ENCODE results near the gene RPS24. TPM values are rescaled to one million over a fixed set of nuclear protein-coding genes. Genes with fewer than 3 reads are reported as not detected.

The RPS24 gene
- total and polyA plus RNA-seq, 2 experiments from 2014 or later = 2,362 to 3,638 TPM

GRCh38 chr10:78071140-78071856 is 37.6 kb downstream of the RPS24 start:
- no peak overlapping the region for H3K4me3 Mint-ChIP-seq
- peaks cover 25% of the 10 kb centered on the region for H3K9me3 Mint-ChIP-seq
- H3K27me3 Mint-ChIP-seq (ENCODE audit: insufficient read depth, low read depth, poor library complexity) = peaks cover 5% of the 10 kb centered on the region
- Histone ChIP-seq H2AFZ (no peak overlapping the region), H3K4me2 (no peak overlapping the region), H3F3A (replicated peaks; ENCODE audit: low read depth) (no peaks in the 10 kb centered on the region), H3K79me2 (replicated peaks; ENCODE audit: insufficient read depth) (no peaks in the 10 kb centered on the region), H3K36me3 (ENCODE audit: insufficient read depth) (no peaks in the 10 kb centered on the region; the same call in 1 of the 2 replicates), H3K4me3 (no peak overlapping the region), H3K4me1 (ENCODE audit: insufficient read depth) (peaks cover 3% of the 10 kb centered on the region; the same call in 1 of the 2 replicates), H3K9me2 (ENCODE audit: insufficient read depth) (0 out of 2 replicates have a peak, but pooled peaks cover 11% of the 10 kb centered on the region), H3K27ac (ENCODE audit: low read depth) (no peak overlapping the region), H3K27me3 (ENCODE audit: insufficient read depth) (no peaks in the 10 kb centered on the region), H4K20me1 (replicated peaks; ENCODE audit: insufficient read depth) (no peaks in the 10 kb centered on the region)
- no peak overlapping the region for H3K27ac Mint-ChIP-seq
- ATAC-seq (no peak), DNase-seq (ENCODE audit: low spot score) (no peak)
- H3K4me1 Mint-ChIP-seq = peaks cover 3% of the 10 kb centered on the region
- H3K36me3 Mint-ChIP-seq (ENCODE audit: low read depth) = peaks cover 13% of the 10 kb centered on the region
- TF ChIP-seq ZNF462 (CRISPR knock-in tag; IDR thresholded peaks at IDR 0.05) (no peak), ZNF114 (CRISPR knock-in tag; IDR thresholded peaks at IDR 0.05) (no peak), CREB1 (CRISPR knock-in tag; IDR thresholded peaks at IDR 0.05; ENCODE audit: low read depth) (no peak), EZH2 (IDR thresholded peaks at IDR 0.05; ENCODE audit: low read depth, unreplicated experiment) (no peak), NANOG (IDR thresholded peaks at IDR 0.05; ENCODE audit: borderline replicate concordance) (no peak), STAT1 (IDR thresholded peaks at IDR 0.05; ENCODE audit: unreplicated experiment) (no peak), POLR2AphosphoS5 (IDR thresholded peaks at IDR 0.05; ENCODE audit: low read depth) (no peak), JUNB (IDR thresholded peaks at IDR 0.05; ENCODE audit: unreplicated experiment) (no peak), REST (IDR thresholded peaks at IDR 0.05; ENCODE audit: unreplicated experiment) (no peak), CTCF (conservative IDR thresholded peaks at IDR 0.05; ENCODE audit: low read depth in 2 of 2) (no peak), ZNF331 (CRISPR knock-in tag; IDR thresholded peaks at IDR 0.05; ENCODE audit: low read depth) (no peak), EZH2phosphoT487 (IDR thresholded peaks at IDR 0.05; ENCODE audit: unreplicated experiment) (no peak), ETS1 (IDR thresholded peaks at IDR 0.05) (no peak)
